HepG2 (cell line): ENCODE measurements around the gene SDK1. TPM values are rescaled to one million over a fixed set of nuclear protein-coding genes. Genes with fewer than 3 reads are reported as not detected.

Experiments used
- ATAC-seq: fragments of 200-7000 bp; cut with Tn5 transposase; 3 replicates; pipeline ENCODE4 v1.9.1; 2020; ENCODE audit warnings: mild to moderate bottlenecking, moderate library complexity
- BruUV-seq: library from RNA; stranded (reverse); fragments of 400-500 nt; replicated peaks from 2 replicates; lab custom pipeline; 2021; lab: Mats Ljungman, UMichigan
- CTCF ChIA-PET: fragments of 300-600 bp; formaldehyde crosslinking; extraction: SDS; loops from one replicate; lab custom pipeline; 2021; ENCODE audit warnings: low total read pairs, inconsistent platforms, low intra/inter-chr PET ratio; lab: Yijun Ruan, JAX
- POLR2A ChIA-PET: fragments of 350-600 bp; sonication (Branson Sonifier 250); formaldehyde crosslinking; loops from one replicate; lab custom pipeline; 2020; ENCODE audit warnings: antibody characterized with exemption, inconsistent platforms; lab: Yijun Ruan, JAX
- DNase-seq: peaks from one replicate; pipeline ENCODE4 v3.0.0-alpha.2; 2015; ENCODE audit warnings: low spot score
- FAIRE-seq: peaks from 3 replicates; lab custom pipeline; 2011; peaks lifted over from hg19 to GRCh38; lab: Jason Lieb, UNC
- H2AFZ ChIP-seq: one replicate; pipeline ENCODE4 v1.6.1; 2011; ENCODE audit warnings: low read length, inconsistent platforms
- H3K27ac ChIP-seq: fragments of 300-600 bp; 3 replicates; pipeline ENCODE4 v1.8.0; 2011; ENCODE audit warnings: mixed run types, mild to moderate bottlenecking, mixed read lengths, low read length, inconsistent platforms; ENCODE audit not compliant: insufficient read depth; ENCODE audit errors: extremely low read length
- H3K27me3 ChIP-seq, 2 experiments: fragments of 200-600 bp in 1 of 2; 2 replicates in 1 of 2; 3 replicates in 1 of 2; pipeline versions ENCODE4 v1.6.0 to v1.8.0; 2011; ENCODE audit warnings: low read length in 2 of 2, mild to moderate bottlenecking in 2 of 2, moderate library complexity in 2 of 2, inconsistent platforms in 1 of 2; ENCODE audit not compliant: insufficient read depth in 2 of 2, control insufficient read depth in 1 of 2
- H3K36me3 ChIP-seq, 2 experiments: fragments of 200-600 bp in 1 of 2; replicated peaks in 1 of 2; 2 replicates in 1 of 2; 3 replicates in 1 of 2; pipeline versions ENCODE4 v1.5.1 to v1.8.0; 2011; ENCODE audit warnings: low read length in 2 of 2, inconsistent platforms in 1 of 2; ENCODE audit not compliant: insufficient read depth in 2 of 2, control insufficient read depth in 1 of 2
- H3K4me1 ChIP-seq: 2 replicates; pipeline ENCODE4 v1.5.1; 2012; ENCODE audit warnings: low read length, inconsistent platforms; ENCODE audit not compliant: insufficient read depth
- H3K4me2 ChIP-seq: 2 replicates; pipeline ENCODE4 v1.6.0; 2011; ENCODE audit warnings: low read depth, low read length, inconsistent platforms
- H3K4me3 ChIP-seq, 3 experiments: fragments of 200-600 bp in 1 of 3; sonication (generic), shearing (Covaris generic) in 1 of 3; replicated peaks in 1 of 3; 2 replicates each; pipeline ENCODE4 v1.5.1; 2011 to 2016; ENCODE audit warnings: low read length in 3 of 3, inconsistent platforms in 2 of 3, low read depth in 2 of 3, mild to moderate bottlenecking in 2 of 3, control low read depth in 1 of 3, mixed read lengths in 1 of 3; ENCODE audit not compliant: insufficient read depth in 1 of 3
- H3K79me2 ChIP-seq: one replicate; pipeline ENCODE4 v1.6.1; 2011; ENCODE audit warnings: low read length, inconsistent platforms; ENCODE audit not compliant: insufficient read depth
- H3K9ac ChIP-seq: 2 replicates; pipeline ENCODE4 v1.6.0; 2011; ENCODE audit warnings: mild to moderate bottlenecking, low read depth, low read length, inconsistent platforms; ENCODE audit not compliant: insufficient read depth
- H3K9me3 ChIP-seq: 2 replicates; pipeline ENCODE4 v1.5.1; 2012; ENCODE audit warnings: mild to moderate bottlenecking, low read length
- H4K20me1 ChIP-seq: 2 replicates; pipeline ENCODE4 v1.6.0; 2011; ENCODE audit warnings: inconsistent platforms, mild to moderate bottlenecking, low read length, moderate library complexity; ENCODE audit not compliant: insufficient read depth
- ATF4 ChIP-seq, 2 experiments: fragments of 450-650 bp in 1 of 2; sonication (generic) in 1 of 2; formaldehyde crosslinking; IDR thresholded peaks; 2 replicates each; pipeline versions ENCODE4 v1.5.0 to v1.8.0; 2020 to 2022; ENCODE audit warnings: mild to moderate bottlenecking in 1 of 2, missing genetic modification reagents in 1 of 2
- CREM ChIP-seq, 2 experiments: sonication (generic) in 1 of 2; formaldehyde crosslinking in 1 of 2; IDR thresholded peaks; 2 replicates each; pipeline versions ENCODE4 v1.4.0 to v1.6.1; 2016 to 2020; ENCODE audit warnings: antibody characterized with exemption in 1 of 2, mild to moderate bottlenecking in 1 of 2, missing genetic modification reagents in 1 of 2
- DR1 ChIP-seq: sonication (generic); formaldehyde crosslinking; IDR thresholded peaks from 2 replicates; pipeline ENCODE4 v1.8.0; 2021; ENCODE audit warnings: mild to moderate bottlenecking, missing genetic modification reagents, inconsistent platforms
- HNRNPH1 ChIP-seq: fragments of 200-400 bp; formaldehyde crosslinking; optimal IDR thresholded peaks from 2 replicates; pipeline ENCODE3; 2017; ENCODE audit warnings: mild to moderate bottlenecking, low read depth, low read length
- HOXA7 ChIP-seq: sonication (generic); formaldehyde crosslinking; IDR thresholded peaks from 2 replicates; pipeline ENCODE4 v1.8.1; 2022; ENCODE audit warnings: mild to moderate bottlenecking, missing genetic modification reagents, moderate library complexity
- JDP2 ChIP-seq: sonication (generic); formaldehyde crosslinking; IDR thresholded peaks from 2 replicates; pipeline ENCODE4 v1.8.1; 2022; ENCODE audit warnings: missing genetic modification reagents, borderline replicate concordance
- KDM1A ChIP-seq: IDR thresholded peaks from 2 replicates; pipeline ENCODE4 v1.6.1; 2016; ENCODE audit warnings: missing compliant biosample characterization
- KMT2B ChIP-seq: IDR thresholded peaks from 2 replicates; pipeline ENCODE4 v1.6.1; 2016; ENCODE audit warnings: missing genetic modification reagents, missing compliant biosample characterization
- MAFG ChIP-seq: sonication (generic); formaldehyde crosslinking; IDR thresholded peaks from 2 replicates; pipeline ENCODE4 v1.5.1; 2020; ENCODE audit warnings: mild to moderate bottlenecking, missing genetic modification reagents
- PAF1 ChIP-seq: IDR thresholded peaks from 2 replicates; pipeline ENCODE4 v1.6.1; 2016; ENCODE audit warnings: missing genetic modification reagents, missing compliant biosample characterization
- RCOR2 ChIP-seq: IDR thresholded peaks from 2 replicates; pipeline ENCODE4 v1.6.1; 2016; ENCODE audit warnings: missing biosample characterization, missing genetic modification reagents
- SKIL ChIP-seq: sonication (generic); formaldehyde crosslinking; IDR thresholded peaks from 2 replicates; pipeline ENCODE4 v1.8.0; 2022; ENCODE audit warnings: missing genetic modification reagents, mild to moderate bottlenecking, moderate library complexity, borderline replicate concordance
- SOX6 ChIP-seq, 2 experiments: fragments of 450-650 bp in 1 of 2; sonication (generic) in 1 of 2; formaldehyde crosslinking in 1 of 2; IDR thresholded peaks; 2 replicates each; pipeline versions ENCODE4 v1.4.0 to v1.6.1; 2017 to 2020; ENCODE audit warnings: antibody characterized with exemption in 1 of 2, mild to moderate bottlenecking in 1 of 2, missing genetic modification reagents in 1 of 2
- SSRP1 ChIP-seq: IDR thresholded peaks from 2 replicates; pipeline ENCODE4 v1.6.1; 2016; ENCODE audit warnings: control low read depth
- TBX2 ChIP-seq: sonication (generic); formaldehyde crosslinking; IDR thresholded peaks from 2 replicates; pipeline ENCODE4 v1.5.0; 2020; ENCODE audit warnings: missing genetic modification reagents, mild to moderate bottlenecking, borderline replicate concordance
- TOE1 ChIP-seq: sonication (generic); formaldehyde crosslinking; IDR thresholded peaks from 2 replicates; pipeline ENCODE4 v1.4.0; 2020; ENCODE audit warnings: mild to moderate bottlenecking, missing genetic modification reagents
- ZFP82 ChIP-seq: sonication (generic); formaldehyde crosslinking; IDR thresholded peaks from 2 replicates; pipeline ENCODE4 v1.5.1; 2020; ENCODE audit warnings: mild to moderate bottlenecking, missing genetic modification reagents, borderline replicate concordance
- WGBS: methylation state at CpG from one replicate; pipeline ENCODE4 v1.1.6; 2017; ENCODE audit warnings: low lambda C conversion rate; 5-methylcytosine and 5-hydroxymethylcytosine counted together
- in situ Hi-C: cut with HindIII; loops from 2 replicates; pipeline ENCODE4 v1.10.0; 2017; ENCODE audit warnings: low pct_unique_long_range_greater_than_20kb; ENCODE audit not compliant: extremely low pct_ligation_motif_present
- intact Hi-C: fragments of 100-400 bp; cut with micrococcal nuclease; formaldehyde crosslinking; loops from one replicate; pipeline ENCODE4 v1.10.0; 2022; ENCODE audit not compliant: unreplicated experiment
- polyA plus RNA-seq, 8 experiments: library from polyadenylated mRNA; depleted of rRNA in 3 of 8; stranded (reverse) in 7 of 8; unstranded in 1 of 8; fragments of >200 nt; fragmentation: Illumina TruSeq in 4 of 8; extraction: Trizol in 4 of 8; gene quantifications; 2 replicates each; pipeline versions ENCODE4 v1.2.1 to v1.2.3, GENCODE V29; 2011 to 2016; ENCODE audit warnings: low read depth in 4 of 8, missing spikeins in 1 of 8, mixed read lengths in 1 of 8; ENCODE audit not compliant: insufficient read depth in 1 of 8
- total RNA-seq, 5 experiments: library from RNA; depleted of rRNA; stranded (reverse); fragments of >200 nt; fragmentation: Illumina TruSeq; extraction: Trizol; gene quantifications; 2 replicates each; pipeline ENCODE4 v1.2.3, GENCODE V29; 2016; ENCODE audit warnings: low read depth in 1 of 5

The SDK1 gene
- total and polyA plus RNA-seq, 2 of the 13 experiments (the other 11 are each of a cell fraction or from before 2014, with no cell fraction given): 0.35 to 2.4 TPM

DNA sequence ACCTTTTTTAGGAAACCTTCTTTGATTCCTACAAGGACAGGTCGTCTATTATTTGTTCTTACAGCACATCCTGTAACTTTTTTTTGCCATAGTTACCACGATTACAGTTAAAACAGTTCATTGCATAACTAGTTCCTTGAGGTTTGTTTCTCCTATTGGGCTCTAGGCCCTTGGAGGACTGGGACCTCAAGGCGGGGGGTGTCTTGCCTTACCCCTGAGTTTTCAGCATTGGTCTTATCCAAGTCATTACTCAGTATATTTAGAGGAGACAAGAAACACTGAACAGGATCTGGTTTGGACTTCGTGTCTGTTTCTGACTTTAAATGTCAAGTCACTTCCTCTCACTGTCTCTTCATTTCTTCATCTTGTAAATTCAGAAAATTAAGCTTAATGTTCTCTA, 369.8 kb downstream of the SDK1 start:
- intact Hi-C loops: loop anchor here (5.0 kb wide), 1 partner anchor 369 kb away; the partner anchor contains the start of gene SDK1

More for the DNA sequence above, 369.8 kb downstream of the SDK1 start:
- DNase-seq: no peak
- no peak overlapping the region for H3K4me3 ChIP-seq
- no peak overlapping the region for H3K4me2 ChIP-seq
- TF ChIP-seq HNRNPH1 (no peak), MAFG (CRISPR knock-in tag) (no peak), TBX2 (CRISPR knock-in tag) (no peak), SSRP1 (CRISPR knock-in tag) (no peak), HOXA7 (CRISPR knock-in tag) (no peak), ATF4 (CRISPR knock-in tag; IDR thresholded peaks at IDR 0.05) (no peak), SOX6 (IDR thresholded peaks at IDR 0.05) (no peak), SOX6 (CRISPR knock-in tag; IDR thresholded peaks at IDR 0.05) (no peak), KMT2B (CRISPR knock-in tag) (no peak), SKIL (no peak), TOE1 (no peak), ZFP82 (no peak), KDM1A (CRISPR knock-in tag) (no peak), CREM (IDR thresholded peaks at IDR 0.05) (no peak), CREM (CRISPR knock-in tag; IDR thresholded peaks at IDR 0.05) (no peak), RCOR2 (CRISPR knock-in tag) (no peak), PAF1 (CRISPR knock-in tag) (no peak), DR1 (CRISPR knock-in tag) (no peak), JDP2 (CRISPR knock-in tag) (no peak)
- H4K20me1 ChIP-seq: no peaks in the 10 kb centered on the region
- H3K4me1 ChIP-seq: no peaks in the 10 kb centered on the region
- BruUV-seq: no TSS peak
- H3K9me3 ChIP-seq: no peaks in the 10 kb centered on the region
- no peak overlapping the region for H3K27ac ChIP-seq
- H3K79me2 ChIP-seq: no peaks in the 10 kb centered on the region
- in situ Hi-C loops: loop anchor here (25.0 kb wide), 1 partner anchor 784 kb away; no protein-coding TSS in a partner anchor
- no peaks in the 10 kb centered on the region for H3K36me3 ChIP-seq
- no peak for ATAC-seq
- no peak for FAIRE-seq
- no peak overlapping the region for H3K9ac ChIP-seq
- ChIA-PET POLR2A (no interaction called here), CTCF (no interaction called here)
- WGBS: 71% methylated on average over 4 of the region's 4 CpGs
- H2AFZ ChIP-seq: no peak overlapping the region
- no peaks in the 10 kb centered on the region for H3K27me3 ChIP-seq
